Measurements from ENCODE around the gene PTH2R. TPM values are rescaled to one million over a fixed set of nuclear protein-coding genes. Genes with fewer than 3 reads are reported as not detected.

The PTH2R gene
- total and polyA plus RNA-seq, 9 of the 15 experiments (the other 6 are each of a cell fraction or from before 2014, with no cell fraction given): 2.7 to 8.8 (median 4.2) TPM

DNA sequence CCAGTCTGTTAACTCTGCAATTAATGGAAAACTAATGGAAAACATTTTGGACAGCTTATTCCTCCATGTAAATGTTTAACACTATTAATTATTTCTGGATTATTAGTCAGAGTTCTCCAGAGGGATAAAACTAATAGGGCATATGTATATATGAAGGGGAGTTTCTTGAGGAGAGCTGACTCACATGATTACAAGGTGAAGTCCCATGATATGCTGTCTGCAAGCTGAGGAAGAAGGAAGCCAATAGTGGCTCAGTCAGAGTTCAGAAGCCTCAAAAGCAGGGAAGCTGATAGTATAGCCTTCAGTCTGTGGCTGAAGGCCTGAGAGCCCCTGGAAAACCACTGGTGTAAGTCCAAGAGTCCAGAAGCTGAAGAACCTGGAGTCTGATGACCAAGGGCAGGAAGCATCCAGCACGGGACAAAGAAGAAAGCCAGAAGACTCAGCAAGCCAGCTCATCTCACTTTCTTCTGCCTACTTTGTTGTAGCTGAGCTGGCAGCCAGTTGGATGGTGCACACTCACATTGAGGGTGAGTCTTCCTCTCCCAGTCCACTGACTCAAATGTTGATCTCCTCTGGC is 136.0 kb downstream of the PTH2R start (continued):
- TF ChIP-seq, protein P1, sequence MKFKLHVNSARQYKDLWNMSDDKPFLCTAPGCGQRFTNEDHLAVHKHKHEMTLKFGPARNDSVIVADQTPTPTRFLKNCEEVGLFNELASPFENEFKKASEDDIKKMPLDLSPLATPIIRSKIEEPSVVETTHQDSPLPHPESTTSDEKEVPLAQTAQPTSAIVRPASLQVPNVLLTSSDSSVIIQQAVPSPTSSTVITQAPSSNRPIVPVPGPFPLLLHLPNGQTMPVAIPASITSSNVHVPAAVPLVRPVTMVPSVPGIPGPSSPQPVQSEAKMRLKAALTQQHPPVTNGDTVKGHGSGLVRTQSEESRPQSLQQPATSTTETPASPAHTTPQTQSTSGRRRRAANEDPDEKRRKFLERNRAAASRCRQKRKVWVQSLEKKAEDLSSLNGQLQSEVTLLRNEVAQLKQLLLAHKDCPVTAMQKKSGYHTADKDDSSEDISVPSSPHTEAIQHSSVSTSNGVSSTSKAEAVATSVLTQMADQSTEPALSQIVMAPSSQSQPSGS (CRISPR knock-in tag; IDR thresholded peaks at IDR 0.05): no peak
- TF ChIP-seq MLX (CRISPR knock-in tag; conservative IDR thresholded peaks at IDR 0.05) (no peak), NEUROD1 (IDR thresholded peaks at IDR 0.05; ENCODE audit: borderline replicate concordance, low read depth, low read length, partially characterized antibody) (no peak), POLR2A (conservative IDR thresholded peaks at IDR 0.05) (peak; percentile 83), PTBP1 (IDR thresholded peaks at IDR 0.05; ENCODE audit: low read depth, low read length) (no peak), SMAD2 (IDR thresholded peaks at IDR 0.05; ENCODE audit: low read depth, low read length) (no peak), FOXJ2 (tag; IDR thresholded peaks at IDR 0.05) (no peak), MAX (CRISPR knock-in tag; IDR thresholded peaks at IDR 0.05) (no peak), YY1 (IDR thresholded peaks at IDR 0.05; ENCODE audit: borderline replicate concordance in 1 of 3, control insufficient read depth in 1 of 3, extremely low read depth in 1 of 3, insufficient read depth in 3 of 3, insufficient read length in 1 of 3, insufficient replicate concordance in 2 of 3, low read depth in 1 of 3, low read length in 2 of 3) (no peak), ZBTB26 (CRISPR knock-in tag; IDR thresholded peaks at IDR 0.05) (no peak), KDM1A (IDR thresholded peaks at IDR 0.05) (0 out of 4 replicates have a peak, but pooled peaks of 1 of the 2 experiments have one; percentile 5), NUFIP1 (IDR thresholded peaks at IDR 0.05; ENCODE audit: partially characterized antibody) (no peak), SMAD4 (CRISPR knock-in tag; conservative IDR thresholded peaks at IDR 0.05) (no peak), MEF2A (IDR thresholded peaks at IDR 0.05; ENCODE audit: control insufficient read depth, low read depth, low read length) (no peak), SRSF1 (IDR thresholded peaks at IDR 0.05; ENCODE audit: low read depth, low read length) (no peak), CTBP1 (IDR thresholded peaks at IDR 0.05; ENCODE audit: borderline replicate concordance) (peak; percentile 12; the same call in 1 of the 2 replicates), MAZ (CRISPR knock-in tag; conservative IDR thresholded peaks at IDR 0.05 in 1 of 2, IDR thresholded peaks at IDR 0.05 in 1 of 2) (no peak), MED1 (CRISPR knock-in tag; IDR thresholded peaks at IDR 0.05; ENCODE audit: borderline replicate concordance) (no peak), ZNF316 (IDR thresholded peaks at IDR 0.05) (peak; percentile 24; the same call in 1 of the 2 replicates), MYBL2 (IDR thresholded peaks at IDR 0.05; ENCODE audit: low read depth) (no peak), MYBL2 (CRISPR knock-in tag; IDR thresholded peaks at IDR 0.05; ENCODE audit: borderline replicate concordance) (no peak)
- TF ChIP-seq, protein P2, sequence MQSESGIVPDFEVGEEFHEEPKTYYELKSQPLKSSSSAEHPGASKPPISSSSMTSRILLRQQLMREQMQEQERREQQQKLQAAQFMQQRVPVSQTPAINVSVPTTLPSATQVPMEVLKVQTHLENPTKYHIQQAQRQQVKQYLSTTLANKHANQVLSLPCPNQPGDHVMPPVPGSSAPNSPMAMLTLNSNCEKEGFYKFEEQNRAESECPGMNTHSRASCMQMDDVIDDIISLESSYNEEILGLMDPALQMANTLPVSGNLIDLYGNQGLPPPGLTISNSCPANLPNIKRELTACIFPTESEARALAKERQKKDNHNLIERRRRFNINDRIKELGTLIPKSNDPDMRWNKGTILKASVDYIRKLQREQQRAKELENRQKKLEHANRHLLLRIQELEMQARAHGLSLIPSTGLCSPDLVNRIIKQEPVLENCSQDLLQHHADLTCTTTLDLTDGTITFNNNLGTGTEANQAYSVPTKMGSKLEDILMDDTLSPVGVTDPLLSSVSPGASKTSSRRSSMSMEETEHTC (IDR thresholded peaks at IDR 0.05): no peak
- TF ChIP-seq, protein P3, sequence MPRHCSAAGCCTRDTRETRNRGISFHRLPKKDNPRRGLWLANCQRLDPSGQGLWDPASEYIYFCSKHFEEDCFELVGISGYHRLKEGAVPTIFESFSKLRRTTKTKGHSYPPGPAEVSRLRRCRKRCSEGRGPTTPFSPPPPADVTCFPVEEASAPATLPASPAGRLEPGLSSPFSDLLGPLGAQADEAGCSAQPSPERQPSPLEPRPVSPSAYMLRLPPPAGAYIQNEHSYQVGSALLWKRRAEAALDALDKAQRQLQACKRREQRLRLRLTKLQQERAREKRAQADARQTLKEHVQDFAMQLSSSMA (CRISPR knock-in tag; IDR thresholded peaks at IDR 0.05): no peak
